ENCODE results near the gene NCEH1.
"Not testable (repeated sequence)": the region's sequence is repeated elsewhere in the genome, so short reads cannot be mapped to it uniquely, and the experiment has no call there.

GRCh38 chr3:172702731-172703130 lies 8.1 kb downstream of the NCEH1 start:
- not testable (repeated sequence) for TF ChIP-seq CTCF, POLR2A (IDR thresholded peaks at IDR 0.05)

Measured in thyroid gland (tissue), 4 donors.